Heart right ventricle (tissue), 16 donors: ENCODE results near the gene VGF. TPM values are rescaled to one million over a fixed set of nuclear protein-coding genes. Genes with fewer than 3 reads are reported as not detected.

Experiments used
- ATAC-seq, 8 donors: fragments of 200-7000 bp; cut with Tn5 transposase; one replicate each; pipeline ENCODE4 v1.9.1; 2020; ENCODE audit warnings: mild to moderate bottlenecking in 8 of 8, moderate library complexity in 8 of 8, moderate number of reproducible peaks in 1 of 8
- DNase-seq, 2 donors: peaks; one replicate each; pipeline ENCODE4 v3.0.0-alpha.2; 2020
- H3K27ac ChIP-seq, 10 donors: fragments of 200-600 bp; sonication (generic) in 2 of 10; one replicate each; pipeline versions ENCODE4 v1.5.0 to v1.8.0; 2020 to 2022; ENCODE audit warnings: mild to moderate bottlenecking in 3 of 10
- H3K27me3 ChIP-seq, 7 donors: fragments of 200-600 bp; one replicate each; pipeline ENCODE4 v1.8.0; 2021 to 2022; ENCODE audit warnings: mild to moderate bottlenecking in 2 of 7
- H3K36me3 ChIP-seq, 9 donors: fragments of 200-600 bp; sonication (generic) in 1 of 9; one replicate each; pipeline versions ENCODE4 v1.5.0 to v1.8.0; 2020 to 2022; ENCODE audit warnings: mild to moderate bottlenecking in 2 of 9
- H3K4me1 ChIP-seq, 9 donors: fragments of 200-600 bp; sonication (generic) in 1 of 9; one replicate each; pipeline versions ENCODE4 v1.5.0 to v1.8.0; 2020 to 2022; ENCODE audit warnings: mild to moderate bottlenecking in 4 of 9
- H3K4me3 ChIP-seq, 10 donors: fragments of 200-600 bp; sonication (generic) in 2 of 10; one replicate each; pipeline versions ENCODE4 v1.5.0 to v1.8.0; 2020 to 2022; ENCODE audit warnings: mild to moderate bottlenecking in 7 of 10, moderate library complexity in 2 of 10
- H3K9me3 ChIP-seq, 11 donors: fragments of 200-600 bp in 10 of 11; sonication (generic) in 2 of 11; one replicate each; pipeline versions ENCODE4 v1.5.0 to v1.8.0; 2013 to 2022; ENCODE audit warnings: mild to moderate bottlenecking in 2 of 11, control low read depth in 1 of 11, moderate library complexity in 1 of 11
- WGBS, 2 donors: extraction: QIAGEN DNeasy Blood & Tissue Kit; methylation state at CpG; one replicate each; pipeline ENCODE4 v1.1.7; 2013; ENCODE audit warnings: inconsistent platforms in 1 of 2; 5-methylcytosine and 5-hydroxymethylcytosine counted together
- intact Hi-C, 10 donors: fragments of 100-400 bp; cut with DNase I; formaldehyde crosslinking; loops; one replicate each; pipeline versions ENCODE4 v1.11.1 to v1.14.2; 2022
- polyA plus RNA-seq, 2 donors: library from polyadenylated mRNA; stranded (reverse); fragments of 200-250 nt; gene quantifications; one replicate each; pipeline ENCODE4 v1.2.3, GENCODE V29; 2013
- total RNA-seq, 10 donors: library from RNA; stranded (reverse); fragmentation: NEBNext Ultra II Directional in 3 of 10; extraction: Animal tissue kit (Norgen Biotek cat#: 25700) in 3 of 10; gene quantifications; one replicate each; pipeline versions ENCODE4 v1.2.1 to v1.2.4, GENCODE V29; 2021 to 2023
- TF ChIP-seq, protein P1 (sequence below), 9 donors: fragments of 200-600 bp; sonication (generic) in 2 of 9; IDR thresholded peaks; one replicate each; pipeline versions ENCODE4 v1.5.0 to v1.8.0; 2021 to 2022; ENCODE audit warnings: antibody characterized with exemption in 9 of 9, mild to moderate bottlenecking in 5 of 9, moderate library complexity in 1 of 9
- donor health status: Arrhythmogenic right ventricular cardiomyopathy.
- donor health status: ischemic (EF 13 %, LVEDD 7.1; RV severe dilation, severe dysfunction).
- donor health status: healthy with polysubstance abuse.
- donor health status: DM: no; HTN: yes; CAD: no.
- donor health status: DM: no; HTN: no; CAD: no.
- donor health status: ischemic (EF 25% LVEDD 6.9; RV normal size, moderate dysfunction).
- donor health status: ischemic (EF 25% LVEDD 5.7; RV mildly dilated, moderate dysfunction).
- donor health status: healthy.
- donor health status: DM: yes; HTN: yes; CAD: no.
- donor health status: Ischemic cardiomyopathy.
- donor health status: ischemic (EF 35%, LVEDD 5.7; RV mildly dilated, moderate dysfunction).
- donor health status: nonischemic (EF 11% LVEDD 7.7; RV severe dilation, severe dysfunction).
- donor health status: DM: yes; HTN: yes; CAD: no.
- donor health status: PGD.
- donor health status: ischemic (EF 29% LVEDD 5.4; RV normal size, mild dysfunction).
- donor health status: nonischemic (EF 23%, LVEDD 6.1; RV moderate dilation, normal function).

VGF gene
- total and polyA plus RNA-seq, 12 donors = 0.17 TPM; not detected in 11

DNA sequence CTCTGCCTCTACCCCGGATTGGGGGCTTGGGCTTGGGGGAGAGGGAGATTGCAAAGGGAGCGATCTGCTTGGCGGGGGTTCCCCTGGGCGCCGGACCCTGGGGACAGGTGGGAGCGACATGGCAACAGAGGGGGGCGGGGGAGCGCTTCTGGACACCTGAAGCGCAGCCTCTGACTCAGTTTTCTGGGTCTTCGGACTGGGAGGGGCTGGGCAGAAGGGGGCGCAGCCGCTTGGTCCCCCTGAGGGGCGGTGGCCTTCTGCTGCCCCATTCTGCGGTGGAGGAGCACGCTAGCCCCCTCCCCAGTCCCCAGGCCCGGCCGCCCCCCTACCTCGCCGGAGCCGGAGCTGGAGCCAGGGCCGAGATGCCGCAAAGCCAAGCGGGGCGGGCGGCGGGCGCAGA is 14.3 kb upstream of the VGF start:
- H3K27me3 ChIP-seq = peaks cover 23 to 97% (median 92%) of the 10 kb centered on the region in 7 donors
- TF ChIP-seq, protein P1, sequence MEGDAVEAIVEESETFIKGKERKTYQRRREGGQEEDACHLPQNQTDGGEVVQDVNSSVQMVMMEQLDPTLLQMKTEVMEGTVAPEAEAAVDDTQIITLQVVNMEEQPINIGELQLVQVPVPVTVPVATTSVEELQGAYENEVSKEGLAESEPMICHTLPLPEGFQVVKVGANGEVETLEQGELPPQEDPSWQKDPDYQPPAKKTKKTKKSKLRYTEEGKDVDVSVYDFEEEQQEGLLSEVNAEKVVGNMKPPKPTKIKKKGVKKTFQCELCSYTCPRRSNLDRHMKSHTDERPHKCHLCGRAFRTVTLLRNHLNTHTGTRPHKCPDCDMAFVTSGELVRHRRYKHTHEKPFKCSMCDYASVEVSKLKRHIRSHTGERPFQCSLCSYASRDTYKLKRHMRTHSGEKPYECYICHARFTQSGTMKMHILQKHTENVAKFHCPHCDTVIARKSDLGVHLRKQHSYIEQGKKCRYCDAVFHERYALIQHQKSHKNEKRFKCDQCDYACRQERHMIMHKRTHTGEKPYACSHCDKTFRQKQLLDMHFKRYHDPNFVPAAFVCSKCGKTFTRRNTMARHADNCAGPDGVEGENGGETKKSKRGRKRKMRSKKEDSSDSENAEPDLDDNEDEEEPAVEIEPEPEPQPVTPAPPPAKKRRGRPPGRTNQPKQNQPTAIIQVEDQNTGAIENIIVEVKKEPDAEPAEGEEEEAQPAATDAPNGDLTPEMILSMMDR (IDR thresholded peaks at IDR 0.05) = no peak
- H3K4me3 ChIP-seq = no peak overlapping the region
- H3K9me3 ChIP-seq = no peaks in the 10 kb centered on the region
- H3K27ac ChIP-seq = no peak overlapping the region
- no peaks in the 10 kb centered on the region for H3K36me3 ChIP-seq
- 2 to 4% methylated on average over 20 to 27 of the region's 27 CpGs for WGBS, 2 donors
- peaks cover 0 to 16% (median 10%) of the 10 kb centered on the region in 9 donors for H3K4me1 ChIP-seq
- no peak for DNase-seq
- no peak for ATAC-seq
- intact Hi-C loops = loop anchor here in 1 of 10 donors (10.0 kb wide), 1 partner anchor 105 kb away; no protein-coding TSS in a partner anchor

DNA sequence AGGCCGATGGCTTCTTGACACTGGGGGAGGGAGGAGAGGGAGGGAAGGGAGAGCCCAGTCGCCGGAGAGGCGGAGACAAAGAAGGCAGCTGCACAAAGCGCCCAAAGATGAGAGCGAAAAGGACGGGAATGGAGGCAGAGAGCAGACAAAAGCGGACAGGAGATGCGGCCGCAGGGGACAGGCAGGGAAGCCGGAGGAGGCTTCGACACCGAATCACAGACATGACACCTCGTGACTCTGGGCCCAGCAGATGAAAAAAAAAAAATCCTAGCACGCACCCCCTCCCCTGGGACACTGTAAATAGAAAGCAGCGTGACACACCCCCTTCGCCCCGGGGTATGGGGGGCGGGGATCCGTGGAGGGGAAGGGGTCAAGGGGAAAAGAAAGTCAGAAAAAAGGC is 13.7 kb upstream of the VGF start:
- no peaks in the 10 kb centered on the region for H3K9me3 ChIP-seq
- peaks cover 0 to 16% (median 11%) of the 10 kb centered on the region in 9 donors for H3K4me1 ChIP-seq
- ATAC-seq = no peak
- TF ChIP-seq, protein P1 (IDR thresholded peaks at IDR 0.05) = no peak
- H3K27me3 ChIP-seq = peaks cover 26 to 99% (median 94%) of the 10 kb centered on the region in 7 donors
- WGBS, 2 donors = 2 to 3% methylated on average over 16 to 20 of the region's 20 CpGs
- no peaks in the 10 kb centered on the region for H3K36me3 ChIP-seq
- H3K4me3 ChIP-seq = no peak overlapping the region
- intact Hi-C loops = loop anchor here in 1 of 10 donors (10.0 kb wide), 1 partner anchor 106 kb away; no protein-coding TSS in a partner anchor
- H3K27ac ChIP-seq = no peak overlapping the region
- no peak for DNase-seq

DNA sequence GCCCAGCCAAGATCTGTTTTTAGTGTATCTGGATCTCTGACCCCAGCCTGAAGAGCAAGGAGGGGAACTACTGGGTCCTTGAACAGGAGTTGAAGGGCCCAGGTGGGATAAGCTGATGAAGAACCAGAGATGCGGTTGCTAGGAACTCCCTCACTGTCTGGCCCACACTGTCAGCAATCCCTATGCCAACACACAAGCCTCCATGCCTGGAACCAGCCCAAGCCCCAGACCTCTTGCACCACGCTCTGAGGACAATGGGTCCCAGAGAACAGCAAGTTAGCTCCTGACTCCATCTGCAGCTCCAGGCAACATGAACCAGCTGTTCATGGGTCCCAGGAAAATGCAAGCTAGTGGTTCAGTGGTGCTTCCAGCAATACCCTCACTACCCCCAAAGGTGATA is 12.3 kb upstream of the VGF start:
- peaks cover 35 to 100% (median 97%) of the 10 kb centered on the region in 7 donors for H3K27me3 ChIP-seq
- no peak overlapping the region for H3K4me3 ChIP-seq
- H3K9me3 ChIP-seq = no peaks in the 10 kb centered on the region
- DNase-seq (no peak), ATAC-seq (no peak)
- H3K36me3 ChIP-seq = no peaks in the 10 kb centered on the region
- TF ChIP-seq, protein P1 (IDR thresholded peaks at IDR 0.05) = no peak
- H3K27ac ChIP-seq = no peak overlapping the region
- peaks cover 2 to 28% (median 22%) of the 10 kb centered on the region in 9 donors for H3K4me1 ChIP-seq
- intact Hi-C loops = loop anchor here in 1 of 10 donors (10.0 kb wide), 1 partner anchor 107 kb away; no protein-coding TSS in a partner anchor
- 53 to 81% methylated on average over 2 of the region's 2 CpGs for WGBS, 2 donors

DNA sequence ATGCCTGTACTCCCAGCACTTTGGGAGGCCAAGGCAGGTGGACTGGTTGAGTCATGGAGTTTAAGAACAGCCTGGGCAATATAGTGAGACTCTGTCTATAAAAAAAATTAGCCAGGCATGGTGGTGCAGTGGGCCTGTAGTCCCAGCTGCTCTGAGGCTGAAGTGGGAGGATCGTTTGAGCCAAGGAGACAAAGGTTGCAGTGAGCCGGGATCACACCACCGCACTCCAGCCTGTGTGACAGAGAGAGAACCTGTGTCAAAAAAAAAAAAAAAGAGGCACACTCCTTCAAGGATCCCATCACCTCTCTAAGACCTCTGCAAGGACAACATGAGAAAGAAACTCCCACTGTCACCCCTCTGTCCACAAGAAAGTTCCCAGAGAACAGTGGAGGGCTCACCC is 10.3 kb upstream of the VGF start:
- intact Hi-C loops = loop anchor here in 1 of 10 donors (10.0 kb wide), 1 partner anchor 109 kb away; no protein-coding TSS in a partner anchor
- H3K27me3 ChIP-seq = peaks cover 48 to 100% (median 100%) of the 10 kb centered on the region in 7 donors
- DNase-seq (no peak), ATAC-seq (no peak)
- peaks cover 7 to 39% (median 32%) of the 10 kb centered on the region in 9 donors for H3K4me1 ChIP-seq
- no peak overlapping the region for H3K4me3 ChIP-seq
- H3K9me3 ChIP-seq = no peaks in the 10 kb centered on the region
- H3K27ac ChIP-seq = no peak overlapping the region
- no peaks in the 10 kb centered on the region for H3K36me3 ChIP-seq
- TF ChIP-seq, protein P1 (IDR thresholded peaks at IDR 0.05) = no peak
- 34 to 38% methylated on average over 3 of the region's 3 CpGs for WGBS, 2 donors
